Measurements from ENCODE around the gene RDH11. TPM values are rescaled to one million over a fixed set of nuclear protein-coding genes. Genes with fewer than 3 reads are reported as not detected.

RDH11 gene
- total and polyA plus RNA-seq, 2 donors from 2014 or later: 66.9 to 124 TPM

DNA sequence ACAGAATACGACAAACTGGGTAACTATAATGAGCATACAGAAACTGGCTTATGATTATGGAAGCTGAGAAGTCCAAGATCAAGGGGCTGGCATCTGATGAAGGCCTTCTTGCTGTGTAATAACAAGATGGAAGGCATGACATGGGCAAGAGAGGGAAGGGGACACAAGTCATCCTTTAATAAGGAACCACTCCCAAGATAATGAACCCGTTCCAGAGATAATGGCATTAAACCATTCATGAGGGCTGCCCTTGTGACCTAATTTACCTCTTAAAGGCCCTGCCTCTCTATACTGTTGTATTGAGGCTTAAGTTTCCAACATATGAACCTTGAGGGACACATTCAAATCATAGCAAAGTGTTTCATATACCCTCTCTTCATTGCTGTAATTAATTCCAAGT is 16.6 kb downstream of the RDH11 start:
- Histone ChIP-seq H3K4me3 (ENCODE audit: low read length in 3 of 3) (no peak overlapping the region), H3K9me3 (ENCODE audit: control insufficient read depth in 2 of 3, insufficient read depth in 1 of 3, low read length in 3 of 3) (no peaks in the 10 kb centered on the region), H3K9ac (ENCODE audit: low read length in 3 of 3) (no peak overlapping the region), H3K27ac (ENCODE audit: low read depth in 2 of 2, low read length in 2 of 2) (no peak overlapping the region), H3K4me1 (ENCODE audit: control insufficient read depth in 2 of 3, insufficient read depth in 2 of 3, low read depth in 1 of 3, low read length in 3 of 3) (peaks cover 0 to 16% (median 6%) of the 10 kb centered on the region in 3 donors), H3K36me3 (ENCODE audit: control insufficient read depth in 2 of 3, insufficient read depth in 3 of 3, low read length in 3 of 3) (peaks cover 3 to 6% (median 6%) of the 10 kb centered on the region in 3 donors), H3K27me3 (ENCODE audit: control insufficient read depth, insufficient read depth, low read length) (no peaks in the 10 kb centered on the region)
- no peak for DNase-seq
- no peak for FAIRE-seq
- intact Hi-C loops (cut with DNase I): no loop called here
- TF ChIP-seq, protein P1, sequence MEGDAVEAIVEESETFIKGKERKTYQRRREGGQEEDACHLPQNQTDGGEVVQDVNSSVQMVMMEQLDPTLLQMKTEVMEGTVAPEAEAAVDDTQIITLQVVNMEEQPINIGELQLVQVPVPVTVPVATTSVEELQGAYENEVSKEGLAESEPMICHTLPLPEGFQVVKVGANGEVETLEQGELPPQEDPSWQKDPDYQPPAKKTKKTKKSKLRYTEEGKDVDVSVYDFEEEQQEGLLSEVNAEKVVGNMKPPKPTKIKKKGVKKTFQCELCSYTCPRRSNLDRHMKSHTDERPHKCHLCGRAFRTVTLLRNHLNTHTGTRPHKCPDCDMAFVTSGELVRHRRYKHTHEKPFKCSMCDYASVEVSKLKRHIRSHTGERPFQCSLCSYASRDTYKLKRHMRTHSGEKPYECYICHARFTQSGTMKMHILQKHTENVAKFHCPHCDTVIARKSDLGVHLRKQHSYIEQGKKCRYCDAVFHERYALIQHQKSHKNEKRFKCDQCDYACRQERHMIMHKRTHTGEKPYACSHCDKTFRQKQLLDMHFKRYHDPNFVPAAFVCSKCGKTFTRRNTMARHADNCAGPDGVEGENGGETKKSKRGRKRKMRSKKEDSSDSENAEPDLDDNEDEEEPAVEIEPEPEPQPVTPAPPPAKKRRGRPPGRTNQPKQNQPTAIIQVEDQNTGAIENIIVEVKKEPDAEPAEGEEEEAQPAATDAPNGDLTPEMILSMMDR (IDR thresholded peaks at IDR 0.05; ENCODE audit: borderline replicate concordance, extremely low read depth, insufficient read depth): no peak

DNA sequence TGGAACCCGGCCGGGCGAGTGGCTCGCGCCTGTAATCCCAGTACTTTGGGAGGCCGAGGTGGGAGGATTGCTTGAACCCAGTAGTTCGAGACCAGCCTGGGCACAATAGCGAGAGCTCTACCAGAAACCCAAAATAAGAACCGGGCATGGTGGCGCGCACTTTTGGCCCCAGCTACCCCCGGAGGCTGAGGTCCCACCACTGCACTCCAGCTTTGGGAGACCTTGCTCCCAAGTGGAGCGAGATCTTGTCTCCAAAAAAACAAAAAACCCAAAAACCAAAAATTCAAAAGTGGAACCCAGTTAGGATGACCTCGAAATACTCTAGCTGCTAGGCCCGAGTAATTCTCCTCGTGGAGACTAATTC is 20.4 kb downstream of the RDH11 start:
- peaks cover 0 to 2% (median 2%) of the 10 kb centered on the region in 3 donors for H3K36me3 ChIP-seq (ENCODE audit: control insufficient read depth in 2 of 3, insufficient read depth in 3 of 3, low read length in 3 of 3)
- DNase-seq (peak in 1 of 5 donors; percentile 13), FAIRE-seq (no peak)
- no peaks in the 10 kb centered on the region for H3K27me3 ChIP-seq (ENCODE audit: control insufficient read depth, insufficient read depth, low read length)
- H3K9me3 ChIP-seq (ENCODE audit: control insufficient read depth in 2 of 3, insufficient read depth in 1 of 3, low read length in 3 of 3): no peaks in the 10 kb centered on the region
- H3K4me3 ChIP-seq (ENCODE audit: low read length in 3 of 3): peak overlapping the region; percentile 71 to 94 (median 84)
- H3K27ac ChIP-seq (ENCODE audit: low read depth in 2 of 2, low read length in 2 of 2): peak overlapping the region; percentile 98 to 99
- intact Hi-C loops (cut with DNase I): no loop called here
- H3K9ac ChIP-seq (ENCODE audit: low read length in 3 of 3): peak overlapping the region; percentile 8 to 96 (median 77)
- peaks cover 4 to 12% (median 9%) of the 10 kb centered on the region in 3 donors for H3K4me1 ChIP-seq (ENCODE audit: control insufficient read depth in 2 of 3, insufficient read depth in 2 of 3, low read depth in 1 of 3, low read length in 3 of 3)
- TF ChIP-seq, protein P1 (IDR thresholded peaks at IDR 0.05; ENCODE audit: borderline replicate concordance, extremely low read depth, insufficient read depth): no peak

DNA sequence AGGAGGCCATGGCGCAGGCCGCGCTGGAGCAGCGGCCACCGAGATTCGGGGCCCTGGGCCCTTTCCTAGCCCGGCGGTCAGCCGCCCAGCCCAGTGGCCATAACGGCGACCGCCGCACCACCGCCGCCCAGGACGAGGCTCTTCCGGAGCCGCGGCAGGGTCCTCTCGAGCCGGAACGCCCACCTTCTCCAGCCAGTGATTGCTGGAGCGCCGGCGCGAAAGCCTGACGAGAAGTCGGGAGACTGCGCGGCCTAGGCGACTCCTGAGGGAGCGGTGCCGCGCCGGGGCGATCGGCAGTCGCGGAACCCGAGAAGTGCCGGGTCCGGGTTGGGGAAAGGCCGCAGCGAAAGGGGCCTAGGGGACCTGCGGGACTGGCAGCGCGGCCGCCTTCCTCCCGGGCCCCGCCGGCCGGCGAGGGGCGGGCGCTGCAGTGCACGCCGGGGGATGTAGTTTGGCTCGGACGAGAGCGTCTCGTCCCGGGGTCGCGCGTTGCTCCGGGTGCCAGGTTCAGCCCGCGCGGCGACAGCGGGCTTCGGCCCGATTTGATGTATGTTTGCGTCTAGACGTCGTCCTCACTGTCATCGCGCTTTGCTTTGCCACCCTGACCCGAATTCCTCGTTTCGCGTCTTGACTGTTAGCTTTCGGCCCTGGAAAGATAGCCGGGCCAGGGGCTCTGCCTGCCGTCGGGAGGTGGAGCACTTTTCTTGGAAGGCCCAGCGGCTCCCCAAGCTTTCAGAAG is 20.9 kb downstream of the RDH11 start, which contains the start of gene VTI1B:
VTI1B (minus strand) TSS at position 153 of the 739 bp plus-strand sequence; CDS start at position 10, 143 bp downstream.
- intact Hi-C loops (cut with DNase I): no loop called here
- TF ChIP-seq, protein P1 (IDR thresholded peaks at IDR 0.05; ENCODE audit: borderline replicate concordance, extremely low read depth, insufficient read depth): no peak
- FAIRE-seq: no peak

More for the DNA sequence above, 20.9 kb downstream of the RDH11 start, which contains the start of gene VTI1B:
- DNase-seq: peak; percentile 86 to 94 (median 92)
- Histone ChIP-seq H3K27me3 (ENCODE audit: control insufficient read depth, insufficient read depth, low read length) (no peaks in the 10 kb centered on the region), H3K4me3 (ENCODE audit: low read length in 3 of 3) (peak within 1 kb of the TSS; percentile 71 to 94 (median 84)), H3K9ac (ENCODE audit: low read length in 3 of 3) (peak within 1 kb of the TSS; percentile 77 to 96 (median 95)), H3K36me3 (ENCODE audit: control insufficient read depth in 2 of 3, insufficient read depth in 3 of 3, low read length in 3 of 3) (peaks cover 0 to 2% (median 0%) of the 10 kb centered on the region in 3 donors), H3K27ac (ENCODE audit: low read depth in 2 of 2, low read length in 2 of 2) (peak within 1 kb of the TSS; percentile 98 to 99), H3K9me3 (ENCODE audit: control insufficient read depth in 2 of 3, insufficient read depth in 1 of 3, low read length in 3 of 3) (no peaks in the 10 kb centered on the region), H3K4me1 (ENCODE audit: control insufficient read depth in 2 of 3, insufficient read depth in 2 of 3, low read depth in 1 of 3, low read length in 3 of 3) (peaks cover 4 to 12% (median 9%) of the 10 kb centered on the region in 3 donors)

Measured in kidney (tissue), 14 donors.